HepG2 (cell line): ENCODE data around the gene SPTB. TPM values are rescaled to one million over a fixed set of nuclear protein-coding genes. Genes with fewer than 3 reads are reported as not detected.

ENCODE experiments used
- ATAC-seq: fragments of 200-7000 bp; cut with Tn5 transposase; 3 replicates; pipeline ENCODE4 v1.9.1; 2020; ENCODE audit warnings: mild to moderate bottlenecking, moderate library complexity
- BruUV-seq: library from RNA; stranded (reverse); fragments of 400-500 nt; replicated peaks from 2 replicates; lab custom pipeline; 2021; lab: Mats Ljungman, UMichigan
- CTCF ChIA-PET: fragments of 300-600 bp; formaldehyde crosslinking; extraction: SDS; loops from one replicate; lab custom pipeline; 2021; ENCODE audit warnings: low total read pairs, inconsistent platforms, low intra/inter-chr PET ratio; lab: Yijun Ruan, JAX
- POLR2A ChIA-PET: fragments of 350-600 bp; sonication (Branson Sonifier 250); formaldehyde crosslinking; loops from one replicate; lab custom pipeline; 2020; ENCODE audit warnings: antibody characterized with exemption, inconsistent platforms; lab: Yijun Ruan, JAX
- DNase-seq: peaks from one replicate; pipeline ENCODE4 v3.0.0-alpha.2; 2015; ENCODE audit warnings: low spot score
- FAIRE-seq: peaks from 3 replicates; lab custom pipeline; 2011; peaks lifted over from hg19 to GRCh38; lab: Jason Lieb, UNC
- H2AFZ ChIP-seq: one replicate; pipeline ENCODE4 v1.6.1; 2011; ENCODE audit warnings: low read length, inconsistent platforms
- H3K27ac ChIP-seq: fragments of 300-600 bp; 3 replicates; pipeline ENCODE4 v1.8.0; 2011; ENCODE audit warnings: mixed run types, mild to moderate bottlenecking, mixed read lengths, low read length, inconsistent platforms; ENCODE audit not compliant: insufficient read depth; ENCODE audit errors: extremely low read length
- H3K27me3 ChIP-seq, 2 experiments: fragments of 200-600 bp in 1 of 2; 2 replicates in 1 of 2; 3 replicates in 1 of 2; pipeline versions ENCODE4 v1.6.0 to v1.8.0; 2011; ENCODE audit warnings: low read length in 2 of 2, mild to moderate bottlenecking in 2 of 2, moderate library complexity in 2 of 2, inconsistent platforms in 1 of 2; ENCODE audit not compliant: insufficient read depth in 2 of 2, control insufficient read depth in 1 of 2
- H3K36me3 ChIP-seq, 2 experiments: fragments of 200-600 bp in 1 of 2; replicated peaks in 1 of 2; 2 replicates in 1 of 2; 3 replicates in 1 of 2; pipeline versions ENCODE4 v1.5.1 to v1.8.0; 2011; ENCODE audit warnings: low read length in 2 of 2, inconsistent platforms in 1 of 2; ENCODE audit not compliant: insufficient read depth in 2 of 2, control insufficient read depth in 1 of 2
- H3K4me1 ChIP-seq: 2 replicates; pipeline ENCODE4 v1.5.1; 2012; ENCODE audit warnings: low read length, inconsistent platforms; ENCODE audit not compliant: insufficient read depth
- H3K4me2 ChIP-seq: 2 replicates; pipeline ENCODE4 v1.6.0; 2011; ENCODE audit warnings: low read depth, low read length, inconsistent platforms
- H3K4me3 ChIP-seq, 3 experiments: fragments of 200-600 bp in 1 of 3; sonication (generic), shearing (Covaris generic) in 1 of 3; replicated peaks in 1 of 3; 2 replicates each; pipeline ENCODE4 v1.5.1; 2011 to 2016; ENCODE audit warnings: low read length in 3 of 3, inconsistent platforms in 2 of 3, low read depth in 2 of 3, mild to moderate bottlenecking in 2 of 3, control low read depth in 1 of 3, mixed read lengths in 1 of 3; ENCODE audit not compliant: insufficient read depth in 1 of 3
- H3K79me2 ChIP-seq: one replicate; pipeline ENCODE4 v1.6.1; 2011; ENCODE audit warnings: low read length, inconsistent platforms; ENCODE audit not compliant: insufficient read depth
- H3K9ac ChIP-seq: 2 replicates; pipeline ENCODE4 v1.6.0; 2011; ENCODE audit warnings: mild to moderate bottlenecking, low read depth, low read length, inconsistent platforms; ENCODE audit not compliant: insufficient read depth
- H3K9me3 ChIP-seq: 2 replicates; pipeline ENCODE4 v1.5.1; 2012; ENCODE audit warnings: mild to moderate bottlenecking, low read length
- H4K20me1 ChIP-seq: 2 replicates; pipeline ENCODE4 v1.6.0; 2011; ENCODE audit warnings: inconsistent platforms, mild to moderate bottlenecking, low read length, moderate library complexity; ENCODE audit not compliant: insufficient read depth
- ATF7-NPFF ChIP-seq: sonication (generic); formaldehyde crosslinking; IDR thresholded peaks from 2 replicates; pipeline ENCODE4 v1.8.1; 2023; ENCODE audit warnings: mild to moderate bottlenecking, low read depth, missing genetic modification reagents, moderate library complexity
- CAMTA2 ChIP-seq: sonication (generic); formaldehyde crosslinking; IDR thresholded peaks from 2 replicates; pipeline ENCODE4 v1.4.0; 2020; ENCODE audit warnings: mild to moderate bottlenecking, missing genetic modification reagents, borderline replicate concordance
- CBX5 ChIP-seq: sonication (generic); formaldehyde crosslinking; IDR thresholded peaks from 2 replicates; pipeline ENCODE4 v1.4.0; 2020; ENCODE audit warnings: missing genetic modification reagents, borderline replicate concordance
- EEA1 ChIP-seq: sonication (generic); formaldehyde crosslinking; IDR thresholded peaks from 2 replicates; pipeline ENCODE4 v1.5.1; 2020; ENCODE audit warnings: mild to moderate bottlenecking, missing genetic modification reagents, borderline replicate concordance
- GABPA ChIP-seq, 2 experiments: IDR thresholded peaks; 2 replicates each; pipeline ENCODE4 v1.6.1; 2011 to 2016; ENCODE audit warnings: low read depth in 2 of 2, low read length in 1 of 2, missing biosample characterization in 1 of 2, missing genetic modification characterization in 1 of 2
- HOXD1 ChIP-seq: sonication (generic); formaldehyde crosslinking; IDR thresholded peaks from 2 replicates; pipeline ENCODE4 v1.5.0; 2020; ENCODE audit warnings: missing genetic modification reagents
- NPAS2 ChIP-seq: sonication (generic); formaldehyde crosslinking; IDR thresholded peaks from 2 replicates; pipeline ENCODE4 v1.8.0; 2022; ENCODE audit warnings: mild to moderate bottlenecking, missing genetic modification reagents, borderline replicate concordance
- RBFOX2 ChIP-seq: fragments of 200-400 bp; formaldehyde crosslinking; IDR thresholded peaks from 2 replicates; pipeline ENCODE4 v1.6.1; 2017; ENCODE audit warnings: low read depth, mild to moderate bottlenecking, low read length
- RORA ChIP-seq: sonication (generic); formaldehyde crosslinking; IDR thresholded peaks from 2 replicates; pipeline ENCODE4 v1.5.0; 2020; ENCODE audit warnings: mild to moderate bottlenecking, missing genetic modification reagents, moderate library complexity
- U2AF2 ChIP-seq: fragments of 200-400 bp; formaldehyde crosslinking; IDR thresholded peaks from 2 replicates; pipeline ENCODE4 v1.6.1; 2017; ENCODE audit warnings: low read depth, mild to moderate bottlenecking, low read length
- ZMYM3 ChIP-seq: sonication (generic); formaldehyde crosslinking; IDR thresholded peaks from 2 replicates; pipeline ENCODE4 v1.5.1; 2020; ENCODE audit warnings: mild to moderate bottlenecking, missing genetic modification reagents
- ZNF30 ChIP-seq: sonication (generic); formaldehyde crosslinking; IDR thresholded peaks from 2 replicates; pipeline ENCODE4 v1.5.0; 2020; ENCODE audit warnings: mild to moderate bottlenecking, missing genetic modification reagents
- ZNF329 ChIP-seq: sonication (generic); formaldehyde crosslinking; IDR thresholded peaks from 2 replicates; pipeline ENCODE4 v1.9.0; 2021; ENCODE audit warnings: low read depth, mild to moderate bottlenecking, missing genetic modification reagents
- ZNF530 ChIP-seq: sonication (generic); formaldehyde crosslinking; IDR thresholded peaks from 2 replicates; pipeline ENCODE4 v1.5.0; 2020; ENCODE audit warnings: low read depth, mild to moderate bottlenecking, missing genetic modification reagents
- WGBS: methylation state at CpG from one replicate; pipeline ENCODE4 v1.1.6; 2017; ENCODE audit warnings: low lambda C conversion rate; 5-methylcytosine and 5-hydroxymethylcytosine counted together
- in situ Hi-C: cut with HindIII; loops from 2 replicates; pipeline ENCODE4 v1.10.0; 2017; ENCODE audit warnings: low pct_unique_long_range_greater_than_20kb; ENCODE audit not compliant: extremely low pct_ligation_motif_present
- intact Hi-C: fragments of 100-400 bp; cut with micrococcal nuclease; formaldehyde crosslinking; loops from one replicate; pipeline ENCODE4 v1.10.0; 2022; ENCODE audit not compliant: unreplicated experiment
- polyA plus RNA-seq, 8 experiments: library from polyadenylated mRNA; depleted of rRNA in 3 of 8; stranded (reverse) in 7 of 8; unstranded in 1 of 8; fragments of >200 nt; fragmentation: Illumina TruSeq in 4 of 8; extraction: Trizol in 4 of 8; gene quantifications; 2 replicates each; pipeline versions ENCODE4 v1.2.1 to v1.2.3, GENCODE V29; 2011 to 2016; ENCODE audit warnings: low read depth in 4 of 8, missing spikeins in 1 of 8, mixed read lengths in 1 of 8; ENCODE audit not compliant: insufficient read depth in 1 of 8
- total RNA-seq, 5 experiments: library from RNA; depleted of rRNA; stranded (reverse); fragments of >200 nt; fragmentation: Illumina TruSeq; extraction: Trizol; gene quantifications; 2 replicates each; pipeline ENCODE4 v1.2.3, GENCODE V29; 2016; ENCODE audit warnings: low read depth in 1 of 5
- TF ChIP-seq, protein P1 (sequence below): sonication (generic); formaldehyde crosslinking; IDR thresholded peaks from 2 replicates; pipeline ENCODE4 v1.8.1; 2022; ENCODE audit warnings: low read depth, mild to moderate bottlenecking, missing genetic modification reagents
- TF ChIP-seq, protein P2 (sequence below): sonication (generic); formaldehyde crosslinking; IDR thresholded peaks from 2 replicates; pipeline ENCODE4 v1.4.0; 2020; ENCODE audit warnings: mild to moderate bottlenecking, missing genetic modification reagents, borderline replicate concordance
- TF ChIP-seq, protein P3 (sequence below): sonication (generic); formaldehyde crosslinking; IDR thresholded peaks from 2 replicates; pipeline ENCODE4 v1.4.0; 2020; ENCODE audit warnings: low read depth, missing genetic modification reagents

SPTB gene
- total and polyA plus RNA-seq, 2 of the 13 experiments (the other 11 are each of a cell fraction or from before 2014, with no cell fraction given): 0.01 to 0.02 TPM

DNA sequence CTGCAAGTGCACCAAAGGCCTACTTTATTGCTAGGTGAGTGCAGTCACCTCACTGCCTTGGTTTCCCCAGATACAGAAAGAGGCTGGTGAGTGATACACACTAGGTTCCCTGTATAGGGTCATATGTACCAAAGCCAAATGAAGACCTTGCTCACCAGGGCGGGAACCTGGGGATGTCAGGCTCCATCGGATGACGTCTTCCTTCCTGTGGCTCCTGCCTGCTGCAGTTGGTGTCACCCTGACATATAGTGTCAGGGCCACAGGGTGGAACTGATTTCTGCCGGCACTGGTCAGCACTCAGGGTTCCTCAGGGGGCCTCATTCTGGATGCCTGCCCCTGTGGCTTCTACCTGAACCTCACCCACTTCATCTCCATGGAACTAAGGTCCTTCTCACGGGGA, 132.4 kb downstream of the SPTB start:
- no peak for FAIRE-seq
- in situ Hi-C loops (no loop called here), intact Hi-C loops (no loop called here)
- no TSS peak for BruUV-seq
- no peak for ATAC-seq
- Histone ChIP-seq H3K36me3 (peaks cover 2 to 9% of the 10 kb centered on the region in 2 experiments; a peak in 3 of 5 replicates), H3K9me3 (no peaks in the 10 kb centered on the region), H3K4me2 (no peak overlapping the region), H3K27me3 (no peaks in the 10 kb centered on the region), H3K79me2 (no peaks in the 10 kb centered on the region), H2AFZ (no peak overlapping the region), H3K4me3 (no peak overlapping the region), H3K27ac (no peak overlapping the region), H3K4me1 (no peaks in the 10 kb centered on the region), H4K20me1 (no peaks in the 10 kb centered on the region), H3K9ac (no peak overlapping the region)
- TF ChIP-seq, protein P1, sequence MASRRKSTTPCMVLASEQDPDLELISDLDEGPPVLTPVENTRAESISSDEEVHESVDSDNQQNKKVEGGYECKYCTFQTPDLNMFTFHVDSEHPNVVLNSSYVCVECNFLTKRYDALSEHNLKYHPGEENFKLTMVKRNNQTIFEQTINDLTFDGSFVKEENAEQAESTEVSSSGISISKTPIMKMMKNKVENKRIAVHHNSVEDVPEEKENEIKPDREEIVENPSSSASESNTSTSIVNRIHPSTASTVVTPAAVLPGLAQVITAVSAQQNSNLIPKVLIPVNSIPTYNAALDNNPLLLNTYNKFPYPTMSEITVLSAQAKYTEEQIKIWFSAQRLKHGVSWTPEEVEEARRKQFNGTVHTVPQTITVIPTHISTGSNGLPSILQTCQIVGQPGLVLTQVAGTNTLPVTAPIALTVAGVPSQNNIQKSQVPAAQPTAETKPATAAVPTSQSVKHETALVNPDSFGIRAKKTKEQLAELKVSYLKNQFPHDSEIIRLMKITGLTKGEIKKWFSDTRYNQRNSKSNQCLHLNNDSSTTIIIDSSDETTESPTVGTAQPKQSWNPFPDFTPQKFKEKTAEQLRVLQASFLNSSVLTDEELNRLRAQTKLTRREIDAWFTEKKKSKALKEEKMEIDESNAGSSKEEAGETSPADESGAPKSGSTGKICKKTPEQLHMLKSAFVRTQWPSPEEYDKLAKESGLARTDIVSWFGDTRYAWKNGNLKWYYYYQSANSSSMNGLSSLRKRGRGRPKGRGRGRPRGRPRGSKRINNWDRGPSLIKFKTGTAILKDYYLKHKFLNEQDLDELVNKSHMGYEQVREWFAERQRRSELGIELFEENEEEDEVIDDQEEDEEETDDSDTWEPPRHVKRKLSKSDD (CRISPR knock-in tag): no peak
- no peak for TF ChIP-seq RORA (CRISPR knock-in tag)
- no peak for TF ChIP-seq EEA1
- TF ChIP-seq ZNF329 (CRISPR knock-in tag): no peak
- TF ChIP-seq CAMTA2 (CRISPR knock-in tag): no peak
- no peak for TF ChIP-seq RBFOX2
- no peak for TF ChIP-seq ATF7-NPFF
- TF ChIP-seq GABPA (IDR thresholded peaks at IDR 0.05; ENCODE audit: low read depth, low read length): no peak
- no peak for TF ChIP-seq GABPA (CRISPR knock-in tag; IDR thresholded peaks at IDR 0.05; ENCODE audit: low read depth)
- TF ChIP-seq ZMYM3: no peak
- TF ChIP-seq HOXD1 (CRISPR knock-in tag): no peak
- no peak for TF ChIP-seq ZNF530
- no peak for TF ChIP-seq CBX5
- TF ChIP-seq NPAS2 (CRISPR knock-in tag): no peak
- no peak for TF ChIP-seq U2AF2
- TF ChIP-seq, protein P2, sequence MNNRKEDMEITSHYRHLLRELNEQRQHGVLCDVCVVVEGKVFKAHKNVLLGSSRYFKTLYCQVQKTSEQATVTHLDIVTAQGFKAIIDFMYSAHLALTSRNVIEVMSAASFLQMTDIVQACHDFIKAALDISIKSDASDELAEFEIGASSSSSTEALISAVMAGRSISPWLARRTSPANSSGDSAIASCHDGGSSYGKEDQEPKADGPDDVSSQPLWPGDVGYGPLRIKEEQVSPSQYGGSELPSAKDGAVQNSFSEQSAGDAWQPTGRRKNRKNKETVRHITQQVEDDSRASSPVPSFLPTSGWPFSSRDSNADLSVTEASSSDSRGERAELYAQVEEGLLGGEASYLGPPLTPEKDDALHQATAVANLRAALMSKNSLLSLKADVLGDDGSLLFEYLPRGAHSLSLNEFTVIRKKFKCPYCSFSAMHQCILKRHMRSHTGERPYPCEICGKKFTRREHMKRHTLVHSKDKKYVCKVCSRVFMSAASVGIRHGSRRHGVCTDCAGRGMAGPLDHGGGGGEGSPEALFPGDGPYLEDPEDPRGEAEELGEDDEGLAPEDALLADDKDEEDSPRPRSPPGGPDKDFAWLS (CRISPR knock-in tag): no peak
- TF ChIP-seq, protein P3, sequence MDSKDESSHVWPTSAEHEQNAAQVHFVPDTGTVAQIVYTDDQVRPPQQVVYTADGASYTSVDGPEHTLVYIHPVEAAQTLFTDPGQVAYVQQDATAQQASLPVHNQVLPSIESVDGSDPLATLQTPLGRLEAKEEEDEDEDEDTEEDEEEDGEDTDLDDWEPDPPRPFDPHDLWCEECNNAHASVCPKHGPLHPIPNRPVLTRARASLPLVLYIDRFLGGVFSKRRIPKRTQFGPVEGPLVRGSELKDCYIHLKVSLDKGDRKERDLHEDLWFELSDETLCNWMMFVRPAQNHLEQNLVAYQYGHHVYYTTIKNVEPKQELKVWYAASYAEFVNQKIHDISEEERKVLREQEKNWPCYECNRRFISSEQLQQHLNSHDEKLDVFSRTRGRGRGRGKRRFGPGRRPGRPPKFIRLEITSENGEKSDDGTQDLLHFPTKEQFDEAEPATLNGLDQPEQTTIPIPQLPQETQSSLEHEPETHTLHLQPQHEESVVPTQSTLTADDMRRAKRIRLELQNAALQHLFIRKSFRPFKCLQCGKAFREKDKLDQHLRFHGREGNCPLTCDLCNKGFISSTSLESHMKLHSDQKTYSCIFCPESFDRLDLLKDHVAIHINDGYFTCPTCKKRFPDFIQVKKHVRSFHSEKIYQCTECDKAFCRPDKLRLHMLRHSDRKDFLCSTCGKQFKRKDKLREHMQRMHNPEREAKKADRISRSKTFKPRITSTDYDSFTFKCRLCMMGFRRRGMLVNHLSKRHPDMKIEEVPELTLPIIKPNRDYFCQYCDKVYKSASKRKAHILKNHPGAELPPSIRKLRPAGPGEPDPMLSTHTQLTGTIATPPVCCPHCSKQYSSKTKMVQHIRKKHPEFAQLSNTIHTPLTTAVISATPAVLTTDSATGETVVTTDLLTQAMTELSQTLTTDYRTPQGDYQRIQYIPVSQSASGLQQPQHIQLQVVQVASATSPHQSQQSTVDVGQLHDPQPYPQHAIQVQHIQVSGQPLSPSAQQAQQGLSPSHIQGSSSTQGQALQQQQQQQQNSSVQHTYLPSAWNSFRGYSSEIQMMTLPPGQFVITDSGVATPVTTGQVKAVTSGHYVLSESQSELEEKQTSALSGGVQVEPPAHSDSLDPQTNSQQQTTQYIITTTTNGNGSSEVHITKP (CRISPR knock-in tag): no peak
- no peak for TF ChIP-seq ZNF30 (CRISPR knock-in tag)
- DNase-seq: no peak
- 90% methylated on average over 3 of the region's 5 CpGs for WGBS
- CTCF ChIA-PET: no interaction called here
- POLR2A ChIA-PET: no interaction called here
